ENCODE measurements around the gene FSIP1.
A peak's percentile ranks its signal among the peaks of the same experiment; 100 is the strongest.
"Not testable (repeated sequence)": the region's sequence is repeated elsewhere in the genome, so short reads cannot be mapped to it uniquely, and the experiment has no call there.

The FSIP1 gene

DNA sequence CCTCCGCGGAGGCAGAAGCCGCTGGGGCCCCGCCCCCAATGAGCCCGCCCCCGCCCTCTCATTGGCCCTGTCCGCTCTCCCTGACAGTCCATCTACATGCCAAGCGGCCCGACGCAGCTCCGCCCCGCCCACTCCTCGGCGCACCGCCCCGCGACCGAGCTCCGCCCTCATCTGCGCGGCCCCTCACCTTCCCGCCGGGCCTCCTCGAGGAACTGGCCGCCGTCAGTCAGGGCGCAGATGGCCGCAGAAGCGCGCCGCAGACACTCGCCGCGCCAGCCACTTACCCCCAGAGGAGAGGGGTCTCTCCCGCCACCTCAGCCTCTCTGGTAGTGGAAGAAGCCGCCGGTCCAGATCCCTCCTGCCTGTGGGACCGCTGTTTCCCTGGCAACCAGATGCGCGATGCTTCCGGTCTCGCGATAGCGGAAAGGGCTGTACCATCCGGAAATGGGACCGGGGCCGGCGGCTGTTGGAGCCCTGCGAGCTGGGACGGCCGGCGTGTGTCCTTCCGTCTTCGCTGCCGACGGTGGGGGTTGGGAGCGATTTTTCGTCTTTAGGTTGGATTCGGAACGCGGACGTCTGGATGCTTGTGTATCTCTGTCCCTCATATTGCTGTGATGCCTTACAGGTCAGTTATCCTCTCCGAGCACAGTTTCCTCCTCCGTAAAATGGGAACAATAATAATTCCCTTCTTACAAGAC is at the start of gene FSIP1:
Gene FSIP1, minus strand, starts transcription at position 401 of the 698 bp plus-strand sequence. CDS start 6,317 bp downstream, outside the sequence.
- peak; percentile 91 to 98 (median 96) for DNase-seq
- intact Hi-C loops (cut with DNase I), result loop anchor here (5.0 kb wide), 2 partner anchors 140 to 255 kb away; partner anchors contain the start of genes GPR176 and SRP14

DNA sequence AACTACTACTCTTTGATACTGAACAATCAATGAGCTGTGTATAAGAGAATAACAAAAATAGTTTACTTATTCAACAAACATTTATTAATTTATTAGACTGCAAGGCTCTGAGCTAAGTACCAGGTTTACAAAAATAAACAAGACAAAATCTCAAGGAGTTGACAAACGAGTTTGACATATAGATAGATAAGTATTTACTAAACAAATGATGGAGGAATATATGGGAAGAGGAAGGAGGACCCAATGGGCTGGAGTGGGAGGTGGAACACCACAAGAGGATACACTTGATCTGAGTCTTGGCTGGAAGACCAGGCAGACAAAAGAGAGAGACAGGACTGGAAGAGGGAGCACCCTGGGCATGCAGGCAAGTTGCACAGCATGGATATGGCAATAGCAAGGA is 47.5 kb upstream of the FSIP1 start:
- intact Hi-C loops (cut with DNase I), result no loop called here
- no peak for DNase-seq

DNA sequence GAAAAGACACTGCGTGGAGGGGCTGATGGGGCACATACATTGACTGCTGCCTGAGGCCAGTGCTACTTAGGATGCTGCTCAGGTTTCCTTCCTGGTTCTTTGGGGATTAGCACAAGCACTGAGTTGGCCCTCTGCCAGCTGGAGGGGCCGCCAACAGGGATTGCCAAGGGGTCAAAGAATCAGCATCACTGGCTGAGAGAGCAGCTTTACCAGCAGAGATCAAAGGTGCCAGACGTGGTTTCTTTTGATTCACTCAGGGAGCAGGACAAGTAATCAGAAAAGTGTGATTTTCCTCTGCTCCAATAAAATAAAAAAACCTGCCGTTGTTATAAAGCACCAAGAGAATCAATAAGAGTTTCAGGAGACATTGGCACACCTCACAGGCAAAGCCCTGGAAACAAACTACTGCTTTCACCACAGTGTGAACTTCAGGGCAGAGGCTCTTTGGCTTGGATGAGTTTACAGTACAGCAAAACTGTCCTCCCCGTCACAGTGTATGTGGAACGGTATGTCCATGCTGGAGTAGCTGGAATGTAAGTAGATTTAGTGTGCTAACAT is 45.8 kb upstream of the FSIP1 start:
- DNase-seq, result peak in 30 of 42 donors; percentile 5 to 61 (median 30)
- intact Hi-C loops (cut with DNase I), result no loop called here

DNA sequence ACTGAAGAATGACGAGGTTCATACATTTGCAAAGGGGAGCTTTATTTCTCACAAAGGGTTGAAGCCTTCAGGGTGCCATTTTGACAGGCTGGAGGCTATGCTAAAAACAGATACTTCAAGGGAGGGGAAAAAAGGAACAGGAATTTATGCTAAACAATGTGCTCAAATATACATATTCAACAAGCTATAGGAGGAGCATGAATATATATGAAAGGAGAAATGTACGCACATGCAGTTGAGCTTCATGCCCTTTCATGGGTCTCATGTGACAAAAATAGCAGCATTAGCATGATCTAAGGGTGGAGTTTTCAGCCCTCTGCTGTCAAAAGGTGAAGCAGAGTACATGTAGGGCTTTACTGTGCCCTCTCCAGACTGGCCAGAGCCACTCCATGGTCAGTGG is 44.3 kb upstream of the FSIP1 start:
- no peak for DNase-seq

DNA sequence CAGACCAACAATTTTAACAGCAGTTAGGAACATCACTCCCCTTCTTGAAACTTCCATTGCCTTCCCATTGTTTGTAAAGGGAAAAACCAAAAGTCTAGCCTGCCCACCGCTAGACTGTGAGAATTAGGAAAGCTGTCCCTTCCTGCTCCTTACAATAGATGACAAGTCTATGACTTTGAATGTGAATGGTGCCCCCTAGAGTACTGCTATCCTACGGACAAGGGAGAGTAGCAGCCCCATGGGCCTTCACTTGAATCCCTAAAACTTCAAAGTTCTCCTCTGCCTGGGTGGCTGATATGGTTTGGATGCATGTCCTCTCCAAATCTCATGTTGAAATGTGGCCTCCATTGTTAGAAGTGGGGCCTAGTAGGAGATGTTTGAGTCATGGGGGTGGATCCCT is 41.0 kb upstream of the FSIP1 start:
- intact Hi-C loops (cut with DNase I), result no loop called here

More for the DNA sequence above, 44.3 kb upstream of the FSIP1 start:
- intact Hi-C loops (cut with DNase I), result no loop called here

DNA sequence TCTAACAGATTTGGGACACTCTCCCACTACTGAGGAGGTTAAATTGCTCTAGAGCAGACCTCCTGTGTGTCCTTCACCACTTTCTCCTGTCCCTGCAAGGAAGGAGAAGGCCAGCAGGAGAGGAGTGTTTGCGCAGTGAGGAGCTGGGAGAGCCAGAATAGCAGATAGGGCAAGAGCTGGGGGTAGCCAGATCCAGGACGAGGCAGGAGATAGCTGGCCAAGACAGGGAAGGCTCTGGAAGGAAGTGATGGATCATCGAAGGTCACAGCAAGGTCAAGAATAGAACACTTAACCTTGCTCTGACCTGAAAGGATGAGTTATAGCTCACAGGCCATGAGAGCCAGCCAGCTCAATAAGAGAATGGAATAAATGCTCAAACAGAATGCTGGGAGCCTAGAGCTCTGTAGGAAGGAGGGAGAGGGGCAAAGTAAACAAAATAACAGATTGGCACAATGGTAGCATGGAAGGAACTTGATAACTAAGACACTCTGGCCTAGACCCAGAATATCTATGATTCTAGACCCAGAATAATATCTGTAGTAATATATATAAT is 37.5 kb upstream of the FSIP1 start:
- no peak for DNase-seq
- intact Hi-C loops (cut with DNase I), result no loop called here

More for the DNA sequence above, 41.0 kb upstream of the FSIP1 start:
- no peak for DNase-seq

DNA sequence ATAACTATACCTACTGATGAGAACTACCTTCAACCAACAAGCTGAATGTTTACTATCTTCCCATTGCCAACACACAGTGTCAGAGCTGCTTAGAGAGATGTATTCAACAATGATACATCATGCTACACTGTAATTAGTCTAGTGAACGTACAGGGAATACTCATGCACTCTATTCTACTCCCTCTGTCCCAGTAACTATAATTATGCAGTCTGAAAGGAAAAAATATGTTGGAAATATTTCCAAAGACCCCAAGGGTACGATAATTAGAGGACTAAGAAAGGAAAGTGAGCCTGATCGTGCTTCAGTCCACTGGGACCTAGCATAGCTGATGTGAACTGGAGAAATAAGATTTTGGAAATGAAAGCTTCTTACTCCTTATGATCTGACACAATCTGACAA is 36.9 kb upstream of the FSIP1 start:
- intact Hi-C loops (cut with DNase I), result no loop called here
- no peak for DNase-seq

DNA sequence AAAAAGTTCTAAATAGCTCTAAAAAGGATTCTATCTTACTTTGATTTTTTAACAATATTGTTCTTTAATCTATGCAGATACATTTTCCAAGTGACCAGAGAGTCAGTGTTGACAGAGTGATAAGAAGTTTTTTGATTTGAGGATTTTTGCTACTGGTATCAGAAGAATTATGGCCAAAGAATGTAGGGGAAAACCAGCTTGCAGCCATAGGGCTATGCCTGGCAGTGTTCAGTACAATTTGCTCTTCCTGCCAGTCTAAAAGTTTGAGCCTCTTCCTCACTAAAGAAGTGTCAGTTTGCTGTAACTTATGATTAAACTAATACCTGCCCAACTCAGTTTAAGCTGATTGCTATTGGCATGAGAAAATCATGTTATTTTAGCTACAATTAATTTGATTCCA is 35.3 kb upstream of the FSIP1 start:
- DNase-seq, result no peak
- intact Hi-C loops (cut with DNase I), result no loop called here

DNA sequence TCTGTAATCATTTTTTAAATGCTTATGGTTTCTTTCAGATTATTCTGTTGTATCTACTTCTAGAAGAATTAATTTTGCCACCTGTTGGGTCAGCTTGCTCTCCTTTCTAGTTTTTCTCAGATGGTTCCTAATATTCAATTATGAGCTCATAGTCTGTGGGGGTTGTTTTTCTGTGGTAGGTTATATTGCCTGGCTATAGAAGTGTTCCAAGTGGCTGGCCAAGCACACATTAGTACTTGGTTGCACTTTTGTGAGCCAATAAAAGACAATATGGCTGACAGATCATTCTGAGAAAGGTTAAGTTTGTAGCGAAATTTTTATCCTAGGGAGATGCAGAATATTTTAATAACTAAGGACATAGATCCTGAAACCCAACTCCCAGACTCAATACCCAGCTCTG is 31.8 kb upstream of the FSIP1 start:
- no peak for DNase-seq
- intact Hi-C loops (cut with DNase I), result no loop called here

DNA sequence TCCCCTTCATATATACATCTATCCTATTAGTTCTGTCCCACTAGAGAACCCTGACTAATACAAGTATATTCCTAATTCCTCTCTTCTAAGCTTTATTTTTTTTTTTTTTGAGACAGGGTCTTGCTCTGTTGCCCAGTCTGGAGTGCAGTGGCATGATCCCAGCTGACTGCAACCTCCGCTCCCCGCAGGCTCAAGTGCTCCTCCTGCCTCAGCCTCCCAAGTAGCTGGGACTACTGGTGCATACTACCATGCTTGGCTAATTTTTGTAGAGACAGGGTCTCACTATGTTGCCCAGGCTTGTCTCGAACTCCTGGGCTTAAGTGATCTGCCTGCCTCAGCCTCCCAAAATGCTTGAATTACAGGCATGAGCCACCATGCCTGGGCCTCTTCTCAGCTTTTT is 30.0 kb upstream of the FSIP1 start:
- DNase-seq; intact Hi-C loops (cut with DNase I): not testable (repeated sequence)

DNA sequence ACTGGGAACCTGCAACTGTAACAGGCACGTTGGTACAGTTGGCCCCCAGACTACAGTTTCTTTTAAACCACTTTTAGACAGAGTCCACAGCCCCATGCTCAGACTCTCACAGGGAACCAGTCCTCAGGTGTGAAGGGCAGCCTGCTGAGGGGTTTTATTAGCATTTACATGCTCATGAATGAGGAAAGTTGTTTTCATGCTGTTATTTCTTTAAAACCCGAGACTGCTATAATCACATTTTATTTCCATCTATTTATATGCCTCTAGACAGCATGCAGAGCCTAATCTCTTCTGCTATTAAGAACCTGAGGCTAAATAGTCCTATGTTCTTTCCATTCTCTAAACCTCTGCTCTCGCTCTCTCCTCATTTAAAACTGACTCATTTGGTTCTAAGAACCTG is 26.3 kb upstream of the FSIP1 start:
- no peak for DNase-seq
- intact Hi-C loops (cut with DNase I), result no loop called here

DNA sequence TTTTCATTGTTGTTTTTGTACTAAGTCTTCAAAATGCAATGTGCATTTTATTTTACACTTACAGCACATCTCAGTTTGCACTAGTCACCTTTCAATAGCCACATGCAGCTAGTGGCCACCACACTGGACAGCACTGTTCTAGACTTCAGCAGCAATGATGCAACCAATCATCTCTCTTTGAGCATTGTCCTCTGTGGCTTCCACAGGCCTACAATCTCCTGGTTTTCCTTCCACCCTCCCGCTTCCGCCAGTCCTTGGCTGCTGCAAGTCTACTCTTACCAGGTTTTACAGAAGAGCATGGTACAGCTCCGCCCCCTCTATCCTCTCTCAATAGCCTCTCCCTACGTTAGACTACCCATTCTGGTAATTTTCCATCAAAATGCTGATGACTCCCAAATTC is 25.1 kb upstream of the FSIP1 start:
- intact Hi-C loops (cut with DNase I), result no loop called here

DNA sequence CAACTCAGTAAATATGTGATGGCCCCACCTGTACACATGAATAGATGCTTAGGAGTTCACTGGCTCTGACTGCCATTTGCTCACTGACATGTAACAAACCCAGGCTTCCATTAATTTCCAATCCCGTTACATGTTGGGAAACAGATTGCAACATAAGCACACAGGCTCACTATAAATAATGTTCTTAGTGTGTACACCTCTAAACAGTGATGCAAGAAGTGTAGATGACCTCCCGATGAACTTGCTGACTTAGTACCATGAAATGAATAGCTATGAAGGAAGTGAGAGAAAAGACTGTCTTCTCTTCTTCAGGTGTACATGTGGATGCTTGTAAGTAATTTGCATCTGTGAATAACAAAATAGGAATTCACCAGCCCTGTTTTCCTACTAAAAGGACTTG is 21.4 kb upstream of the FSIP1 start:
- DNase-seq, result no peak
- intact Hi-C loops (cut with DNase I), result no loop called here

More for the DNA sequence above, 25.1 kb upstream of the FSIP1 start:
- no peak for DNase-seq

DNA sequence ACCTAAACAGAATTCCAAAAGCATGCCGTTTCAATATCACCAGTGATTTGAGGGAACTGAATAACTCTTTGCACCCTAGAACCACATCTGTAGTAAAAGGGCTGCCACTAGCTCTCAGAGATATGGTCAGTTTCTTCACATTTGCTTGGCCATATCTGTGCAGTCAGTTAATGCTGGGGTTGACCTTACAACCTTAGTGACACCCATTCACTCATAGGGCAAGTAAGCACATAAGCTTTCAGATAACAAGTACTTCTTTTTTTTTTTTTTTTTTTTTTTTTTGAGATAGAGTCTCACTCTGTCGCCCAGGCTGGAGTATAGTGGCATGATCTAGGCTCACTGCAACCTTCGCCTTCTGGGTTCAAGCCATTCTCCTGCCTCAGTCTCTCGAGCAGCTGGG is 20.4 kb upstream of the FSIP1 start:
- intact Hi-C loops (cut with DNase I), result no loop called here
- DNase-seq, result no peak

DNA sequence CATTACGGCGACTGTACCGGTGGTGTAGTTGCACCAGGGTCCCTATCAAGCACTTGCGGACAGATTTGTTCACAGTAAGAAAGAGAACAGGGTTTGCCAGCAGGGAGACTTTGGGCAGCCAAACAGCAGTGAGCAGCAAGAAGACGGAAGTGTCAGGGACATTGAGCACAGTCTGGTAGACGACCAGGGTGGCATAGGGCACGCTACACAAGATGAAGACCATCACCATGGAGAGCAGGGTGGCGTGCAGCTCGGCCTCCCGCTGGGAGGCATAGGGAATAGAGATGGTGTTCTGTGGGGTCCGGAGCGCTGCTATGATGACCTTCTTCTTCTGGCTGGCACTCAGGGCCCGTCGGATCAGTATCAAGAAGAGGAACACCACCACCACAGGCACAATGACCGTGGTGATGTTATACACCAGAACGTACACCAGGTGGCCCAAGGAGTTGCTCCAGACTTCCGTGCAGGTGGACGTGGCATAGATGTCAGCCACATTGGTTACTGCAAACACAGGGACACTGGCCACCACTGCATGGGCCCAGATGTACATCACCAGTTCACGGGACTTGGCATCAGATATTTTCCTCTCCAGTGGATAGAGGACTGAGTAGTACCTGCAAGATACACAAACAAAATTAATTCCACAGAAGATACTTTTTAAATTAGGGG is 19.1 kb upstream of the FSIP1 start:
- intact Hi-C loops (cut with DNase I), result no loop called here
- peak in 15 of 42 donors; percentile 10 to 56 (median 32) for DNase-seq

DNA sequence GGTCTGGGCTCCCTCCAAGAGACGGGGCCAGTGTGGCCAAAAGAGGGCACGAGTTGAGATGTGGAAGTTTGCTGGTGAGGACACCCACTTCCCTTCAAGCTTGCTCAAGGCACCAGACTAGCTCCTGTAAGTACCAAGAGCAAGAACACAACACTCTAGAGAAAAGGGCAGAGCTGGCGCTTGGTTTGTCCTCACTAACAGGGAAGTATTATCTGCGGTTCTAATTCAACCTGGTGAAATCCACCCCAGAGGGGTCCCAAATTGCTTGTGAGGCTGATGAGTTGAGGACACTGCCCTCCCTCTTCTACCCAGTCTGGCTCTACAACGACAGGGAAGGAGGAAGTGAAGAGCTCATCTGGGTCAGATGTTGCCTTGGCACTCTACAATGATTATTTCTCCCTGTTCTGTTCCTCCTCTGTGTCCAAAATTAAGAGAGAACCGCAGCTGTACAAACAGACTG is 16.9 kb upstream of the FSIP1 start:
- intact Hi-C loops (cut with DNase I), result no loop called here
- peak in 1 of 42 donors; percentile 19 for DNase-seq

DNA sequence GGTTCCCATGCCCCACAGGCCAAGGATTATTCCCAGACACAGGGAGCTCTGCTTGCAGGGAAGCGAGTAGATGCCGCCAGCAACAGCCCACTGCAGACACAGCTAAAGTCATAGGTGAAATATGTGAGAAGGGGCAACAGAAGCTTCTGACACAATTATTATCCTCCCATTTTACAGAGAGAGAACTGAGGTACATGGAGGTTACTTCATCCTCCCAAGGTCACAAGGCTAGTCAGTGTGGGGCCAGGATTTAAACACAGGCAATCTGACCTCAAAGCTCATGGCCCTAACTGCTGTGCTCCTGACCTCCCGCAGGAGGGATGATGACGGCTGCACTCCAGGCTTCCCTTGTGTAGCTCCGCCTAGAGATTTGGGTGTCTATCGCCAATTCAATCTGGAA is 15.7 kb upstream of the FSIP1 start:
- intact Hi-C loops (cut with DNase I), result no loop called here
- DNase-seq, result no peak

DNA sequence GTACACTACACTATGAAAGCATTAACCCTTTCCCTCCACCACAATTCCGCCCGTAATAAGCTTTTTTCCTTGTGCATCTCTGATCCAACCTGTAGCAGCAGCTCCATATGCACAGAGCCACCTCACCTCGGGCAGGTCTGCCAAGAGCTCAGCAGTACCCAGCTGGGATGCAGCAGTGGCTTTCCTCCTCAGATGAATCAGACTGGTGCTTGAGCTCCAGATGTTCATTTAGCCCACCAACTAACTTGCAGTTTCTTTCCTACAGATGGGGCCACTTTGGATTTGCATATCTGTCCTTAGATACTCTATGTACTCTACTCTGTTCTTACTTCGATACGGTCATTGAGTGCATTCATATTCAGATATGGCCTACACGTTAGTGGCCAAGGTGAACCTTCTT is 14.8 kb upstream of the FSIP1 start:
- intact Hi-C loops (cut with DNase I), result no loop called here
- DNase-seq, result no peak

DNA sequence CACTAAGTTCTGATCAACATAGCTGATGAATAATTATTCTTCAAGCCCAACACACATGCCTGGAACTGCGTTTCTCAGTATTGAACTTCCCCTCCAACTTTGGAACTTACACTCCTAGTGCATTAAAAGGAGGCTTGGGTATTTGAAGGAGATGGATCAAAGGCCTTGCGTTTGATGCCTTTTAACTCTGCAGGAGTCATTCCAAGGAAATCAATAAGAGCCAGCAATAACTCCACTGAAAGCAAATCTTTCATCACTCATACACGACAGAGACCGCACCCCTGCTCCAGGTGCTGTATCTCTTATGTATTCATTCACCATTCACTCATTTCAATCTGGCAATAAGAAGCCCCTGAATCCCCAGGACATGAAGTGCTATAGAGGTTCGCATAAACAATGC is 14.0 kb upstream of the FSIP1 start:
- intact Hi-C loops (cut with DNase I), result no loop called here
- DNase-seq, result no peak

DNA sequence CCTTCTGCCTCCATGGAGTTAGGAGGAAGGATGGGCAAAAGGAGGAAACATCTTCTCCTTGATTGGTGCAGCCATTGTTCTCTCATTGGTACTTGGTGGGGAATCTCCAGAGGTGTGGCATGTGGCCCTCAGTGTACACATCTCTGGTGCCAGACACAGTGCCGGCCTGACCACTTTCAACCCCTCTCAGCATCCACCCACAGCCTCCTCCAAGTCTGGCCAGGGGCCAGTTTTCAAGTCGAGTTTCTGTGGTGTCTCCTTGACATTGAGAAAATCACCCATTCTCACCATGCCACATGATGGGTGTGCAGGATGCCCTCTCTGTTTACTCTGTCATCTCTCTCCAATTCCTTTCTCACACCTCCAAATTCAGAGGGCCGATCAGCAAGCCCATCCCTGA is 12.8 kb upstream of the FSIP1 start:
- DNase-seq, result no peak
- intact Hi-C loops (cut with DNase I), result no loop called here

Data from head of caudate nucleus (tissue), 42 donors.